ENCODE measurements around the gene HMOX1.

DNA sequence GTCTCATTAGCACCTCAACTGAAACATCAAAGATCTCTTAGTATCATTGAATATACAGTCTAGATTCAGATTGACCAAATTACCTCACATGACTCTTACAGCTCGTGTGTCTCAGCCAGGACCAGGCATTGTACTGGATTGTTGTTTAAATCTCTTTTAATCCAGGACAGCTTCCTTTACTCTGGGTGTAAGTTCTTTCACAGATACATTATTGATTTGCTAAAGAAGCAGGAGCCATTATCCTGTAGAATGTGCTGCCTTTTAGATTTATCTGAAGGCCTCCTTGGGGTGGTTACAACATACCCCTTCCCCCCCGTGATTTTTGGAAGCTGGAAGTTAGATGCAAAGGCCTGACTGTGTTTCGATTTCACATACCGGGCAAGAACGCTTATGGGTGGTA, 23.3 kb downstream of the HMOX1 start:
- TF ChIP-seq CTCF (IDR thresholded peaks at IDR 0.05; ENCODE audit: low read depth, low read length): no peak
- no peak for TF ChIP-seq POLR2A (IDR thresholded peaks at IDR 0.05; ENCODE audit: extremely low read depth, insufficient read length)
- TF ChIP-seq, protein P1, sequence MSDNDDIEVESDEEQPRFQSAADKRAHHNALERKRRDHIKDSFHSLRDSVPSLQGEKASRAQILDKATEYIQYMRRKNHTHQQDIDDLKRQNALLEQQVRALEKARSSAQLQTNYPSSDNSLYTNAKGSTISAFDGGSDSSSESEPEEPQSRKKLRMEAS (IDR thresholded peaks at IDR 0.05; ENCODE audit: low read depth, low read length): no peak

Measured in NB4 (cell line).